ENCODE results near the gene HMCN2.

Gene HMCN2

DNA sequence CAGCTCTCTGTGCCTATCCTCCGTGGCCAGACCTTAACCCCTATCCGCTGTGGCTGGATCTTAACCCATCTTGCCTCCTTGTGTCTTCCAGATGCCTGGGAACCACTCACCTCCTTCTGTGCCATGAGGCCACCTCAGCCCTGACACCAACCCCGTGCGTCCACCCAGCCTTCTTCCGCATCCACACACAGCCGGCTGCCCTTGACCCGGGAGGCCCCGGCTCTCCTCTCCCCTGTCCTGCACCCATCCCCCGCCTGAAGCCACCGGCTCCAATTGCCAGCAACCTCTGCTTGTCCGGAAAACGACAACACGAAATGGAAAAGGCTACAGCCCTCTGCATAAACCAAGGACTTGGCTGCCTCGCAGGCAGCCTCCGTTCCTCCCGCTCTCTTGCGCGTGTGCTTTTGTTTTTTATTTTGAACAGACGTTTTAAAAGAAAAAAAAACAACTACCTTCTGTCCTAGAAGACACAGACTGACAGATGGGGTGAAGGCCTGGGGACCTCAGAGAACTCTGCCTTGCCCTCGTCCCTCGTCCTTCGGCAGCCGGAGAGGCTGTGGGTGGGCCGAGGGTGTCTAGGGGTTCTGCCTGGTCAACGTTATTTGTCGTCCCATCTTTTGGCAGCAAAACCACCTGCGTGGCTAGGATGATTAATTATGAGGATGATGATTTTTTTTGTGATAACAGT lies 32.5 kb upstream of the HMCN2 start:
- Histone ChIP-seq H3K18ac (ENCODE audit: low read length) (no peak overlapping the region), H2AFZ (ENCODE audit: low read length) (no peak overlapping the region), H3K4me1 (ENCODE audit: control insufficient read depth in 2 of 2, insufficient read depth in 1 of 2, low read depth in 1 of 2, low read length in 2 of 2) (peaks cover 0 to 7% of the 10 kb centered on the region in 2 donors), H2BK120ac (ENCODE audit: low read depth, low read length) (no peak overlapping the region), H2BK12ac (ENCODE audit: low read length) (no peak overlapping the region), H2BK15ac (ENCODE audit: low read length) (no peak overlapping the region), H3K79me1 (ENCODE audit: low read depth, low read length) (no peaks in the 10 kb centered on the region), H3K4me3 (ENCODE audit: low read length in 2 of 2) (no peak overlapping the region), H3K14ac (ENCODE audit: low read length) (no peak overlapping the region), H4K8ac (ENCODE audit: low read depth, low read length) (no peak overlapping the region), H3K9me3 (replicated peaks in 1 of 2; ENCODE audit: control insufficient read depth in 2 of 2, insufficient read depth in 1 of 2, low read depth in 1 of 2, low read length in 2 of 2) (peaks cover 0 to 3% of the 10 kb centered on the region in 2 donors), H3K23ac (ENCODE audit: low read depth, low read length, poor library complexity) (no peak overlapping the region), H3K36me3 (replicated peaks in 1 of 2; ENCODE audit: control insufficient read depth in 2 of 2, insufficient read depth in 2 of 2, low read length in 2 of 2) (peaks cover 22 to 56% of the 10 kb centered on the region in 2 donors), H2BK5ac (ENCODE audit: low read length) (no peak overlapping the region), H3K4me2 (ENCODE audit: insufficient read depth, low read length, poor library complexity, severe bottlenecking) (no peak overlapping the region), H3K9ac (ENCODE audit: low read depth, low read length, poor library complexity) (no peak overlapping the region), H2AK5ac (ENCODE audit: low read depth, low read length) (no peak overlapping the region), H4K91ac (ENCODE audit: low read depth, low read length, poor library complexity) (no peak overlapping the region), H3K27me3 (ENCODE audit: control insufficient read depth in 3 of 3, insufficient read depth in 3 of 3, low read depth in 1 of 3, low read length in 3 of 3) (no peaks in the 10 kb centered on the region), H3K4ac (ENCODE audit: low read length) (no peak overlapping the region), H3K27ac (replicated peaks; ENCODE audit: low read length) (no peak overlapping the region)
- no CpG with 5 or more reads among the region's 27 CpGs for WGBS, 2 donors (ENCODE audit: extremely low coverage in 2 of 2, insufficient read length in 2 of 2, insufficient replicate concordance in 1 of 2)
- no peak for DNase-seq (ENCODE audit: low spot score)

GRCh38 chr9:130233587-130233945 lies 32.0 kb upstream of the HMCN2 start:
- H2AK5ac ChIP-seq (ENCODE audit: low read depth, low read length) = no peak overlapping the region
- no peak overlapping the region for H2BK12ac ChIP-seq (ENCODE audit: low read length)
- H3K4me3 ChIP-seq (ENCODE audit: low read length in 2 of 2) = no peak overlapping the region
- peaks cover 22 to 52% of the 10 kb centered on the region in 2 donors for H3K36me3 ChIP-seq (replicated peaks in 1 of 2; ENCODE audit: control insufficient read depth in 2 of 2, insufficient read depth in 2 of 2, low read length in 2 of 2)
- H3K4me1 ChIP-seq (ENCODE audit: control insufficient read depth in 2 of 2, insufficient read depth in 1 of 2, low read depth in 1 of 2, low read length in 2 of 2) = peaks cover 0 to 7% of the 10 kb centered on the region in 2 donors
- H3K9ac ChIP-seq (ENCODE audit: low read depth, low read length, poor library complexity) = no peak overlapping the region
- no peak overlapping the region for H3K27ac ChIP-seq (replicated peaks; ENCODE audit: low read length)
- no peaks in the 10 kb centered on the region for H3K27me3 ChIP-seq (ENCODE audit: control insufficient read depth in 3 of 3, insufficient read depth in 3 of 3, low read depth in 1 of 3, low read length in 3 of 3)
- no peak overlapping the region for H3K18ac ChIP-seq (ENCODE audit: low read length)
- no peak overlapping the region for H3K4ac ChIP-seq (ENCODE audit: low read length)
- no peak overlapping the region for H4K8ac ChIP-seq (ENCODE audit: low read depth, low read length)
- no peak overlapping the region for H2BK5ac ChIP-seq (ENCODE audit: low read length)
- no peaks in the 10 kb centered on the region for H3K79me1 ChIP-seq (ENCODE audit: low read depth, low read length)
- H2BK120ac ChIP-seq (ENCODE audit: low read depth, low read length) = no peak overlapping the region
- H3K4me2 ChIP-seq (ENCODE audit: insufficient read depth, low read length, poor library complexity, severe bottlenecking) = no peak overlapping the region
- DNase-seq (ENCODE audit: low spot score) = no peak
- H3K9me3 ChIP-seq (replicated peaks in 1 of 2; ENCODE audit: control insufficient read depth in 2 of 2, insufficient read depth in 1 of 2, low read depth in 1 of 2, low read length in 2 of 2) = no peaks in the 10 kb centered on the region
- no peak overlapping the region for H4K91ac ChIP-seq (ENCODE audit: low read depth, low read length, poor library complexity)
- no peak overlapping the region for H2BK15ac ChIP-seq (ENCODE audit: low read length)
- H2AFZ ChIP-seq (ENCODE audit: low read length) = no peak overlapping the region
- H3K23ac ChIP-seq (ENCODE audit: low read depth, low read length, poor library complexity) = no peak overlapping the region
- H3K14ac ChIP-seq (ENCODE audit: low read length) = no peak overlapping the region
- WGBS, 2 donors (ENCODE audit: extremely low coverage in 2 of 2, insufficient read length in 2 of 2, insufficient replicate concordance in 1 of 2) = no CpG with 5 or more reads among the region's 8 CpGs

DNA sequence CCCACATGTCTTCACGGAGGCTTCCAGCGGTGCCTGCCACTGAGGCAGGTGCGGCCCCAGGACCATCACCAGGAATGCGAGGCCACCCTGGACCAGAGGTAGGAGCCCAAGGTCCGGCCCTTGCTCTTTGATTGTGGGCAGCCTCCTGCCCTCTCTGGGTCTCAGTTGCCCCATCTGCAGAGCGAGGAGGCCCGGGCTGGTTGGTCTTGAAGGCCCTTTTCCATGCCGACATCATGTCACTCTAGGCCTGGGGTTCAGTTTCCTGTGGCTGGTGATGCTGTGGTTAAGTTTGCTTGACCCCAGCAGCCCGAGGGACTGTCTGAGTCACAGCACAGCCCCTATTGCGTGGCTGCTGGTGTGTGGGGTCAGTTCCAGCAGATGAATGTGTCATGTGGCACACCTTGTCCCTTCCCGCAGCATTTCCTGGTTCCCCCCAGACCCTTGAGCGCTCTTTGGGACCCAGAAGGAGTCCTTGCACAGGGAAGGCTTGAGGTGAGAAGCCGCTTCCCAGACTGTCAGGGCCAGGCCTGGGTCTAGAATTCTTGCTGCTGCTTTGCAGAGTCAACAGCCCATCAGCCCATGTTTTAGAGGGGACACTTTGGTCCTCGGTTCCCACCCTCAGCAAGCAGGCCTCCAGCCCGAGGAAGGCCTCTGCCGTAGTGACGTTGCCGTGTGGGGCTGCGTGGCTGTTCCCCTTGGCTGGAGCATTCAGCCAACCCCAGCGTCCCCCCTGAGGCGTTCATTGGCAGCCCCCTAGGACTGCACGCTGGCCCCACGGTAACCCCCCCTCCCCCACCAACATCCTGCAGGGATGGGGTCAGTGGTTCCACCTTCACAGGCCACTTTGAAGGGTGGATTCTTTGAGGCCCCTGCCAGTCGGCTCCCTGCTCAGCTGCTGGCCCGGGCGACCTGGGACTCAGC lies 31.0 kb upstream of the HMCN2 start:
- WGBS, 2 donors (ENCODE audit: extremely low coverage in 2 of 2, insufficient read length in 2 of 2, insufficient replicate concordance in 1 of 2) = no CpG with 5 or more reads among the region's 26 CpGs
- H2AK5ac ChIP-seq (ENCODE audit: low read depth, low read length) = no peak overlapping the region
- H2BK5ac ChIP-seq (ENCODE audit: low read length) = no peak overlapping the region
- H3K14ac ChIP-seq (ENCODE audit: low read length) = no peak overlapping the region
- no peak overlapping the region for H3K18ac ChIP-seq (ENCODE audit: low read length)
- no peaks in the 10 kb centered on the region for H3K27me3 ChIP-seq (ENCODE audit: control insufficient read depth in 3 of 3, insufficient read depth in 3 of 3, low read depth in 1 of 3, low read length in 3 of 3)
- no peak overlapping the region for H3K9ac ChIP-seq (ENCODE audit: low read depth, low read length, poor library complexity)
- peak overlapping the region; percentile 61 for H3K23ac ChIP-seq (ENCODE audit: low read depth, low read length, poor library complexity)
- no peak overlapping the region for H3K27ac ChIP-seq (replicated peaks; ENCODE audit: low read length)
- H3K36me3 ChIP-seq (replicated peaks in 1 of 2; ENCODE audit: control insufficient read depth in 2 of 2, insufficient read depth in 2 of 2, low read length in 2 of 2) = peaks cover 22 to 44% of the 10 kb centered on the region in 2 donors
- H4K8ac ChIP-seq (ENCODE audit: low read depth, low read length) = no peak overlapping the region
- no peak overlapping the region for H2BK15ac ChIP-seq (ENCODE audit: low read length)
- H3K4ac ChIP-seq (ENCODE audit: low read length) = no peak overlapping the region
- DNase-seq (ENCODE audit: low spot score) = no peak
- H4K91ac ChIP-seq (ENCODE audit: low read depth, low read length, poor library complexity) = no peak overlapping the region
- no peak overlapping the region for H2AFZ ChIP-seq (ENCODE audit: low read length)
- no peak overlapping the region for H2BK120ac ChIP-seq (ENCODE audit: low read depth, low read length)
- H3K4me3 ChIP-seq (ENCODE audit: low read length in 2 of 2) = no peak overlapping the region
- H3K9me3 ChIP-seq (replicated peaks in 1 of 2; ENCODE audit: control insufficient read depth in 2 of 2, insufficient read depth in 1 of 2, low read depth in 1 of 2, low read length in 2 of 2) = peaks cover 0 to 1% of the 10 kb centered on the region in 2 donors
- H3K4me1 ChIP-seq (ENCODE audit: control insufficient read depth in 2 of 2, insufficient read depth in 1 of 2, low read depth in 1 of 2, low read length in 2 of 2) = peaks cover 0 to 9% of the 10 kb centered on the region in 2 donors
- H2BK12ac ChIP-seq (ENCODE audit: low read length) = no peak overlapping the region
- H3K79me1 ChIP-seq (ENCODE audit: low read depth, low read length) = no peaks in the 10 kb centered on the region
- no peak overlapping the region for H3K4me2 ChIP-seq (ENCODE audit: insufficient read depth, low read length, poor library complexity, severe bottlenecking)
